ENCODE measurements around the gene MMP19. TPM values are rescaled to one million over a fixed set of nuclear protein-coding genes. Genes with fewer than 3 reads are reported as not detected.

Gene MMP19
- total RNA-seq, 1 donor from 2014 or later, result not detected

DNA sequence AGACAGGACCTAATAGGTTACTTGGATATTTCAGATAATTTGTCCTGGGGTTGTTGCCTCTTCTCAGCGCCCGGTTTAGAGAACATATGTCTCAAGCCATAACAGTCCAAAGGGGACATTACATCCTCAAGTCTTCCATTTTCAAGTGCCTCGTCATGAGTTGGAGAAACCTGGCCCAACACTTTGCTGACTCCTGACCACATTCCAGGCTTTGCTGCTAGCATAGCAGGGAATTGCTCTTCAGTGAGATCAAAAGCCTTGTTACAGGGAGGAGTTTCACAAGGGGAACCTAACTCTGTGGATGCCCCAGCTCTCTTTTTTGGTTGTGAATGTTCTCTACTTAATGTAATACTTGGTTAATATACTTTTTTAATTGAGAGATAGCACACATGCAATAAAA lies 8.2 kb upstream of the MMP19 start:
- H3K4me3 Mint-ChIP-seq (ENCODE audit: low read depth), result no peak overlapping the region
- no peak for DNase-seq (ENCODE audit: low spot score)
- no peaks in the 10 kb centered on the region for H3K9me3 Mint-ChIP-seq
- H3K27me3 Mint-ChIP-seq (ENCODE audit: low read depth), result peaks cover 15% of the 10 kb centered on the region
- H3K27ac Mint-ChIP-seq, result no peak overlapping the region
- intact Hi-C loops (cut with micrococcal nuclease), result no loop called here
- no peaks in the 10 kb centered on the region for H3K36me3 Mint-ChIP-seq (ENCODE audit: low read depth)
- peaks cover 8% of the 10 kb centered on the region for H3K4me1 Mint-ChIP-seq (ENCODE audit: low read depth)

- Mint-ChIP-seq H3K36me3 (ENCODE audit: low read depth) (no peaks in the 10 kb centered on the region), H3K27me3 (ENCODE audit: low read depth) (peaks cover 15% of the 10 kb centered on the region), H3K27ac (no peak overlapping the region), H3K4me1 (ENCODE audit: low read depth) (peaks cover 8% of the 10 kb centered on the region), H3K4me3 (ENCODE audit: low read depth) (no peak overlapping the region), H3K9me3 (no peaks in the 10 kb centered on the region)
- no peak for DNase-seq (ENCODE audit: low spot score)
- intact Hi-C loops (cut with micrococcal nuclease), result no loop called here
These were observed 7.7 kb upstream of the MMP19 start for GRCh38 chr12:55850401-55850800.

- Mint-ChIP-seq H3K36me3 (ENCODE audit: low read depth) (no peaks in the 10 kb centered on the region), H3K27me3 (ENCODE audit: low read depth) (peaks cover 15% of the 10 kb centered on the region), H3K27ac (no peak overlapping the region), H3K9me3 (no peaks in the 10 kb centered on the region), H3K4me3 (ENCODE audit: low read depth) (no peak overlapping the region), H3K4me1 (ENCODE audit: low read depth) (peaks cover 8% of the 10 kb centered on the region)
- no peak for DNase-seq (ENCODE audit: low spot score)
- intact Hi-C loops (cut with micrococcal nuclease), result no loop called here
These were observed 7.0 kb upstream of the MMP19 start for GRCh38 chr12:55849616-55850343.

- Mint-ChIP-seq H3K27me3 (ENCODE audit: low read depth) (peaks cover 15% of the 10 kb centered on the region), H3K36me3 (ENCODE audit: low read depth) (no peaks in the 10 kb centered on the region), H3K4me3 (ENCODE audit: low read depth) (no peak overlapping the region), H3K27ac (peak overlapping the region; percentile 73), H3K9me3 (no peaks in the 10 kb centered on the region), H3K4me1 (ENCODE audit: low read depth) (peaks cover 8% of the 10 kb centered on the region)
- no peak for DNase-seq (ENCODE audit: low spot score)
- intact Hi-C loops (cut with micrococcal nuclease), result no loop called here
These were observed 5.0 kb upstream of the MMP19 start for GRCh38 chr12:55847603-55848291.

DNA sequence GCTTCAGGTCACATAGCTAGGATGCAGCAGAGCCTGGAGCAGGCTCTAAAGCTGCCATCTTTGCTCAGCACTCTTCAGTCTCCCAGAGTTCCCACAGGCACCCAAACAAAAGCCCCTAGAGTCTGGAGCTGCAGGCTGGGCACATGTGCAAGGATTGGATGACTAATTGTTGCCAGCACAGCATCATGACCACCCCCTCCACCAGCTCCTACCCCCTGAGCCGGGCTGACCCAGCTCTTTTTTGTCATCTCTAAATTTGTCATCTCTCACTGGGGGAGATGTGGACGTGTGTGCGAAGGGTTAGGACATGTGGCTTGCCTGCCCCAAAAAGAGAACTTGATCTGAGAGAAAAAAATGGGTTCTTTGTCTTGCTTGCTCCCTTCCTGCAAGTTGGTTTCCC lies 4.3 kb upstream of the MMP19 start:
- Mint-ChIP-seq H3K36me3 (ENCODE audit: low read depth) (no peaks in the 10 kb centered on the region), H3K9me3 (no peaks in the 10 kb centered on the region), H3K27me3 (ENCODE audit: low read depth) (peaks cover 11% of the 10 kb centered on the region), H3K4me3 (ENCODE audit: low read depth) (no peak overlapping the region), H3K27ac (peak overlapping the region; percentile 73), H3K4me1 (ENCODE audit: low read depth) (peaks cover 8% of the 10 kb centered on the region)
- DNase-seq (ENCODE audit: low spot score), result no peak
- intact Hi-C loops (cut with micrococcal nuclease), result no loop called here

GRCh38 chr12:55845785-55846496 lies 3.2 kb upstream of the MMP19 start:
- Mint-ChIP-seq H3K9me3 (no peaks in the 10 kb centered on the region), H3K27me3 (ENCODE audit: low read depth) (peaks cover 10% of the 10 kb centered on the region), H3K4me1 (ENCODE audit: low read depth) (peaks cover 8% of the 10 kb centered on the region), H3K27ac (no peak overlapping the region), H3K36me3 (ENCODE audit: low read depth) (no peaks in the 10 kb centered on the region), H3K4me3 (ENCODE audit: low read depth) (no peak overlapping the region)
- intact Hi-C loops (cut with micrococcal nuclease), result no loop called here
- no peak for DNase-seq (ENCODE audit: low spot score)

- intact Hi-C loops (cut with micrococcal nuclease), result no loop called here
- DNase-seq (ENCODE audit: low spot score), result no peak
- H3K27ac Mint-ChIP-seq, result no peak overlapping the region
These were observed 2.6 kb upstream of the MMP19 start for GRCh38 chr12:55845361-55845760.

GRCh38 chr12:55844961-55845360 lies 2.2 kb upstream of the MMP19 start:
- peaks cover 5% of the 10 kb centered on the region for H3K27me3 Mint-ChIP-seq (ENCODE audit: low read depth)
- no peak overlapping the region for H3K4me3 Mint-ChIP-seq (ENCODE audit: low read depth)

More at GRCh38 chr12:55845361-55845760, 2.6 kb upstream of the MMP19 start:
- Mint-ChIP-seq H3K4me1 (ENCODE audit: low read depth) (peaks cover 8% of the 10 kb centered on the region), H3K36me3 (ENCODE audit: low read depth) (no peaks in the 10 kb centered on the region), H3K9me3 (no peaks in the 10 kb centered on the region), H3K27me3 (ENCODE audit: low read depth) (peaks cover 8% of the 10 kb centered on the region), H3K4me3 (ENCODE audit: low read depth) (no peak overlapping the region)

DNA sequence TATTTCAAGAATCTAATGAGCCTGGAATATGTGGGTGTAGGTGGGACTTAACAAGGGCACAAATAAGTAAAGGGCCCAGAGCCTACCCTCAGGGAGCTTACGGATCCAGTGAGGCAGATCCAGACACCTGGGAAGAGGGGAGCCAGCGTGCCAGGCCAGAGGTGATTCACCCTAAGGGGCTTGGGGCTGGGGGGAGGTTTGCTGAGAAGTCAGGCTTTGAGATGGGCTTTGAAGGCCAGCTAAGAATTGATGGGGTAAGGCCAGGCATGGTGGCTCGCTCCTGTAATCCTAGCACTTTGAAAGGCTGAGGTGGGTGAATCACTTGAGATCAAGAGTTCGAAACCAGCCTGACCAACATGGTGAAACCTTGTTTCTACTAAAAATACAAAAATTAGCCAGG lies 695 bp upstream of the MMP19 start:
- Mint-ChIP-seq H3K36me3 (ENCODE audit: low read depth) (no peaks in the 10 kb centered on the region), H3K4me3 (ENCODE audit: low read depth) (no peak overlapping the region), H3K9me3 (no peaks in the 10 kb centered on the region), H3K4me1 (ENCODE audit: low read depth) (peaks cover 8% of the 10 kb centered on the region), H3K27me3 (ENCODE audit: low read depth) (no peaks in the 10 kb centered on the region), H3K27ac (no peak overlapping the region)
- intact Hi-C loops (cut with micrococcal nuclease), result no loop called here
- DNase-seq (ENCODE audit: low spot score), result no peak

More at GRCh38 chr12:55844961-55845360, 2.2 kb upstream of the MMP19 start:
- DNase-seq (ENCODE audit: low spot score), result no peak
- Mint-ChIP-seq H3K36me3 (ENCODE audit: low read depth) (no peaks in the 10 kb centered on the region), H3K27ac (no peak overlapping the region), H3K4me1 (ENCODE audit: low read depth) (peaks cover 8% of the 10 kb centered on the region), H3K9me3 (no peaks in the 10 kb centered on the region)
- intact Hi-C loops (cut with micrococcal nuclease), result no loop called here

GRCh38 chr12:55840581-55841351 lies 2.0 kb downstream of the MMP19 start:
- H3K27me3 Mint-ChIP-seq (ENCODE audit: low read depth), result no peaks in the 10 kb centered on the region
- no peaks in the 10 kb centered on the region for H3K36me3 Mint-ChIP-seq (ENCODE audit: low read depth)
- DNase-seq (ENCODE audit: low spot score), result no peak
- no peak overlapping the region for H3K27ac Mint-ChIP-seq
- intact Hi-C loops (cut with micrococcal nuclease), result no loop called here
- no peaks in the 10 kb centered on the region for H3K4me1 Mint-ChIP-seq (ENCODE audit: low read depth)
- no peaks in the 10 kb centered on the region for H3K9me3 Mint-ChIP-seq
- H3K4me3 Mint-ChIP-seq (ENCODE audit: low read depth), result no peak overlapping the region

- no peaks in the 10 kb centered on the region for H3K4me1 Mint-ChIP-seq (ENCODE audit: low read depth)
- no peaks in the 10 kb centered on the region for H3K27me3 Mint-ChIP-seq (ENCODE audit: low read depth)
- intact Hi-C loops (cut with micrococcal nuclease), result no loop called here
- no peak overlapping the region for H3K27ac Mint-ChIP-seq
- H3K36me3 Mint-ChIP-seq (ENCODE audit: low read depth), result no peaks in the 10 kb centered on the region
- no peaks in the 10 kb centered on the region for H3K9me3 Mint-ChIP-seq
- DNase-seq (ENCODE audit: low spot score), result no peak
- no peak overlapping the region for H3K4me3 Mint-ChIP-seq (ENCODE audit: low read depth)
These were observed 3.2 kb downstream of the MMP19 start for GRCh38 chr12:55839345-55840140.

DNA sequence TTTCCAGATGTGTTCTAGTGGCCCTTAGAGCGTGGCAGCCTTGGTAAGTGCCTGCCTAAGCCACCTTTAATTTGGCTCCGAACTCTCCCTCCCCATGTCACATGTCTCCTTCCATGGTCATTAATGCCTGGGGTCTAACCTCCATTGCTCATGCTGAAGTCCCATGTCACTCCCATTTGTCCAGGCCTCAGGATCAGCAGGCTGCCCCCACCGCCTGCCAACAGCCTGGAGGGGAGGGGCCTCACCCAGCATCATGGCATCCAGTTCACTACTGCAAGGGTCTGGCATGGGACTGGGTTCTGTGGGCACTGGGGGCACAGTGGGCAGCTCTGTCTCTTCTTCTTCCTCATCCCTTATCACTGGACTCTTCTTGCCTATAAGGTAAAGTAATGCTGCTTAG lies 4.4 kb downstream of the MMP19 start:
- intact Hi-C loops (cut with micrococcal nuclease), result no loop called here
- Mint-ChIP-seq H3K4me1 (ENCODE audit: low read depth) (peaks cover 1% of the 10 kb centered on the region), H3K27ac (no peak overlapping the region), H3K9me3 (no peaks in the 10 kb centered on the region), H3K36me3 (ENCODE audit: low read depth) (no peaks in the 10 kb centered on the region), H3K4me3 (ENCODE audit: low read depth) (no peak overlapping the region), H3K27me3 (ENCODE audit: low read depth) (no peaks in the 10 kb centered on the region)
- DNase-seq (ENCODE audit: low spot score), result no peak

Measured in activated T-helper 2 cell treated with anti-CD3 and anti-CD28 coated beads, Interferon-gamma antibody, Interleukin-2, Interleukin-4, amounts not matched to agents 10 μg/mL and 5 μg/mL and 100 μg/mL, durations not matched to agents 14 hours and 24 hours and 36 hours (primary cell).